ENCODE data around the gene TMEM131L.
"Not testable (repeated sequence)": the region's sequence is repeated elsewhere in the genome, so short reads cannot be mapped to it uniquely, and the experiment has no call there.

The TMEM131L gene

DNA sequence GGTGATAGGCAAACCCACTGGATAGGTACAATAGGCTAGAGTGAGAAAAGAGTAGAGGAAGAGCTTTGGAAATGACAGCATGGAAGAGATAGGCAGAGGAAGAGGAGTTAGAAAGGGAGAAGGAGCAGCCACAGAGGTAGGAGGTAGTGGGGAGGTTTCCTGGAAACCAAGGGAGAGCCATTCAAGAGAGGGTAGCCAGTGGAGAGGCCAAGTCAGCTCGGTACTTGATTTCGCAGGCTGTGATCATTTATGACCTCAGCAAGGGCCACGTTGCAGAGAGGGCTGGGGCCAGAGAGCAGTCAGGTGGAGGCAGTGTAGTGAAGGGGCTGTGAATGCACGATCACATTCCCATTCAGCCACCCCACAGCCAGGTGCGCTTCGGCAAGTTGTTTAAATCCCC, 76.0 kb downstream of the TMEM131L start:
- no peak for DNase-seq

DNA sequence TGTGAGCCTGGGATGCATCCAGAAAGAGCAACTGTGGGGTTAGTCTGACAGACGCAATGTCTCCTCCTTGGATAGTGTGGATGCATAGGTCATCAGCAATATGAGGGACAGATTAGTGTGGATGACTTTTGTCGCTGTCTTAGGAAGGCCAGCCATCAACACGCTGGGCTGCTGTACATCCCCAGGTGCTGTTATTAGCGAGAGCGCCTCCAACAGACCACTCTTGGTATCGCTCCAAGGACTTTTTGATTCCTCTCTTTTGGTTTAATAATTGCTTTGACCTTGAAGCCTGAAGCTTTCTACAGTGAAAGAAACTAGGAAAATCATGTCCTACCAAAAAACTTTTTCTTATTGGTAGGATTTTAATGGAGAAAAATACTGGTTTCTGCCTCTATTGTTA, 76.7 kb downstream of the TMEM131L start:
- no peak for DNase-seq

DNA sequence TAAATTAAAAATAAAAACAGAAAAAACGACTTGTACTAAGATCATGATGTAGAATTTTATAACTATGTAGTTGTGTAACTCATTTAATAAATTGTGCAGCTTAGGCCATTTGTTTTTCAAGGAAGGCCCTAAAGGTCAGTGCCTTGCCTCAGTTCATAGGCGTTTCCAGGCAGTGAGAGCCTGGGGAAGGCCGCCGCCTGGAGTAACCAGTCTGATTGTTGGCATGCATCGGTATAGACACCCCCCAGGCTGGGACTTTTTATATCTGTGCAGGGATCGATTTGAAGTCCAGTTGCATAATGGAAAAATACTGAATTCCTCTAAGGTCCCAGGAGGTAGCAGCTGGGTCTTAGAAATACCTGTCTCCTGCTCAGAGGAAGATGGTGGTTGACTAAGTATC, 77.2 kb downstream of the TMEM131L start:
- no peak for DNase-seq

DNA sequence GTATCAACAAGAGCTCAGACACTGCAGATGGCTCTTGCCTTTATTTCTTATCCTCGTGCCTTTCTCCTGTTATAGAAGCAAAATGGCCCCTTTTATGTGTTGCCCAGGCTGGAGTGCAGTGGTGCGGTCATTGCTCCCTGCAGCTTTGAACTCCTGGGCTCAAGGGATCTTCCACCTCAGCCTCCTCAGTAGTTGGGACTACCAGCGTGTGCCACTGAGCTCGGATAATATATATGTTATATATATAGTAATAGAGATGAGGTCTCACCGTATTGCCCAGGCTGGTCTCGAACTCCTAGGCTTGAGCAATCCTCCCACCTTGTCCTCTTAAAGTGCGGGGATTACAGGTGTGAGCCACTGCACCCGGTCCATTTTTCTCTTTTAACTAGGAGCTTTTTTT, 79.7 kb downstream of the TMEM131L start:
- no peak for DNase-seq

DNA sequence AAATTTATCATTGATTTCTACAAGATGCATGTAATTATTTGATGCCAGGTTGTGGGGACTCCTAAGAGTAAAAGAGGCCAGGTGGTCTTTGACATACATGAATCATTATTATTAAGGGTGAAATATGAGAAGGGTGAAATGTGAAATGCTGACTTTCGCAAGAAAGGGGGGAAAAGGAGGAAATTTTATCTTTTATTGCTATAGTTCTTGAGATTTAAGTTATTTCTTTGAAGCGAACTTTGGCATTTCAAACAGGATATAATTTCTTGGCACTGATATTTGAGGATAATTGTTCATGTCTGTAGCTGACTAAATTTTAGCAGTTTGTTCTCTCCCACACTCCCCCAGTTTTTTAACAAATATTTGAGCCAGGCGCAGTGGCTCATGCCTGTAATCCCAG, 80.1 kb downstream of the TMEM131L start:
- no peak for DNase-seq

DNA sequence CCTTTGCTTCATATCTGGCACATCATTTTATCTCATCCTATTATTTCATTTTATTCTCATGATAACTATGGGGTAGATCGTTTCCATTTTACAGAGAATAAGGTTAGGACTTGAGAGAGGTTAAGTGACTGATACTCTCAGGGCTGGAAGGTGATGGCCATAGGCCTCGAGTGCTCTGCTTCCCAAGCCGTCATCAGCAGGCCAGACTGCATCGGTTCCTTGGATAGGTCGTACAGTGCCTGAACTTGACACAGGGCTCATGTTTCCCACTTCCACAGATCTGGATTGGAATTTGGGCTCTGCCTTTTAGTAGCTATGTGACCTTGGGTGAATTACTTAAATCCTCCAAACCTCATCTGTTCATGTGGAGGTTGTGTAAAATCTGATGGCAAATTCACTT, 81.4 kb downstream of the TMEM131L start:
- DNase-seq = no peak

DNA sequence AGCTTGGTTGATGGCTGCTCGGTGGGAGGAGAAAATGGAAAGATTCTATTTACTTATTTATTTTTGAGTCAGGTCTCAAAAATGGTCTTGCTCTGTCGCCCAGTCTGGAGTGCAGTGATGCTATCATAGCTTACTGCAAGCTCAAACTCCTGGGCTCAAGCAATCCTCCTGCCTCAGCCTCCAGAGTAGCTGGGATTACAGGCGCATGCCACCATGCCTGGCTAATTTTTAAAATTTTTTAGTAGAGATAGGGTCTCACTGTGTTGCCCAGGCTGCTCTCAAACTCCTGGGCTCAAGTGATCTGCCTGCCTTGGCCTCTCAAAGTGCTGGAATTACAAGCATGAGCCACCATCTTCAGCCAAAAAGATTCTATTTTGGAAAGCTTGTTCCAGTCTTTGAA, 82.7 kb downstream of the TMEM131L start:
- DNase-seq = not testable (repeated sequence)

DNA sequence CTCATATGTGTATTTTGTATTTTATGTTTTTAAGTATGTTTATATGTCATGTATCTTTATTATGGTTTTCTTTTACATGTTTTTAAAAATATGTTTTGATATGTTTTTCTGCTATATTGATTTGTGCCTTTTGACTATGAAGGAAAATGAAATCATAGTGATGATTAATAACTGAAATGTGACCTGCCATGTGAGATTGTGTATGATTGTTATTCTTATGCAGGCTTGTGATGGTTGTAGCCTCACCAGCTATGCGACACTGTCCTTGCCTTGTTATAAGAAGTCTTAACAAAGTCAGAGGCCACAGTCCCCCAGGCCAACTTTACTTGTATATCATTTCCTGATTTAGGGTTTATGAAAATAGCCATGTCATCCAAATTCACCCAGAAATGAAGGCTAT, 83.2 kb downstream of the TMEM131L start:
- DNase-seq = no peak

DNA sequence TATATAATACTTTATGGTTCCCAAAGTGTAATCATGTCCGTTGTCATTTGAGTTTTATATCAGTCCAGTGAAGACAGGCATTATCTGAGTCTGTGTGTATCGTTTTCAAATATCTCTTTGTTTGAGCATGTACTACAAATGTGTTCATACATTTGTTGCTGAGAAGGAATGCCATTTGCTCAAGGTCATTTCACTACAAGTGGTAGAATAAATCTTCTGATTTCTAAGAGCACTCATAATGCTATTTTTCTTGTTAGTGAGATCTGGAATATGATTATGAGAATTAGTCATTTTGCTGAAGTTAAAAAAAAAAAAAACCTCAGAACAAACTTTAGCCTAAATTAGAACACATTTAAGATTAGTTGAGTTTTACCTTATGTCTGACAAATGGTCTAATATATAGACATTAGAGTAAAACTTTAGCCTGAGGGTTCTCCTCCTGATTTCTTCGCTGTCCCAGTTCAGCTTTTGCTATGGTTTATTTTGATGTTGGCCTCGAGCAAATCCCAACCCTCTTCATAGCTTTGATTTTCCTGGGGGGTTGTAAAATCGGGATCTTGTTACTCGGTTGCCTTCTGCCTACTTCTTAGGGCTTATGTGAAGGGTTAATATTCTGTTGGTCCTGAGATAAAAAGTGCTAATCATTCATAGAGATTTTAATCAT, 87.1 kb downstream of the TMEM131L start:
- DNase-seq = no peak

DNA sequence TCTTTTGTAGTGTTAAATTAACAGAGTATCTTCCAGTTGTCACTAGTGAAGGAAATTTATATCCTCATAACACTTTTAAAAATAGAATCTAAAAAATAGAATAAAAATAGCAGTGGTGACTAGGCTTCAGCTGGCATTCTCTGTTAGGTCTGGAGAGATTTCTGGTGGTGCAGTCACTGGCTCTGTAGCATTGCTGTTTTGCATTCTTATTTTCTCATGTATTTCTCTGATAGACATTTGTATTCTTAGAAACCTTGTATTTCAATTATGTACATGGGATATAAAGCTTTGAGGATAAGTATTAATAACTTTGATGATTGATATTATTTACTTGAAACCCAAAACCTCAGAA, 87.6 kb downstream of the TMEM131L start:
- no peak for DNase-seq

DNA sequence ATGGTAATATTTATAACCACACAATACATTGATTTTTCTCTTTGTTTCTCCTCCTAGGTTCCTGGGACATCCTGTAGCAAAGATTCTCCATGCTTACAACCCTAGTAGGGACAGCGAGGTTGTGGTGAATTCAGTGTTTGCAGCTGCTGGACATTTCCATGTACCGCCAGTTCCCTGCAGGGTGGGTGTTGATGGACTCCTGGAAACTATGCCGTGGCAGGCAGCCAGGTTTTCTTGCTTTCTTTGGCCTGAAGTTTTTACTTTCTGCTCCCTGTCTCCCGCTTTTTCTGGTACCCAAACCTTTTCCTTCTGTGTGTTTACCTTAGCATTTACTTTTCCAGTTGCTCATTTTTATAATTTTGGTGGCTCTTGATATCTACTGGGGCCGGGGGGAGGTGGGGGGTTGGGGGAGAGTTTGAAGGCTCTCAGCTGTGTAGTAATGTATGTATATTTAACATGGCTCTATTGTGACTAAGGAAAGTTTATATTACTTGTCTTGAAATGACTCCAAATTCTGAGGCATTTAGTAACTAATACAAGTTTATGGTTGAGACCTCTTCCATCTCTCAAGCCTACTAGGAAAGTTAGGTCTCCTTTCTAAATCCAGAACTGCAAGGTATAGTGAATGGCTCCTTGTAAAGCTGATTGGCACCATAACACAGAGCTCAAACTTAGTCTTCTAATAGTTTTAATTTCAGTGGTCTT, 89.7 kb downstream of the TMEM131L start:
- no peak for DNase-seq

DNA sequence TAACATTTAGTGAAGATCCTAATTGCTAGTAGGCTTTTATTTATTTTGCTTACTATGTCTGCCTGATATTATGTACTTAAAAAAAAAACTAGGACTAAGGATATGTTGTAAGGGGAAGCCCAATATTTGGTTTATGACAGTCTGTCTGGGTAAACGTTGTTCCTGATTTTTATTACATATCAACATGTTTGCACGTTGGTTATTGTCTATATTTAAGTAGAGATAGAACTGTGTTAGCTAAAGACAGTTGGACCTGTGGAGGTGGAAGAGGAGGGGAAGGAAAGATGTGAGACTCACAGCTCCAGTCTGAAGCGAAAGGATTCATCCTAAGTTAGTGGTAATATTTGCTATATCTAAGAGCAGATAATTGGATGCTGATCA, 90.3 kb downstream of the TMEM131L start:
- DNase-seq = no peak

DNA sequence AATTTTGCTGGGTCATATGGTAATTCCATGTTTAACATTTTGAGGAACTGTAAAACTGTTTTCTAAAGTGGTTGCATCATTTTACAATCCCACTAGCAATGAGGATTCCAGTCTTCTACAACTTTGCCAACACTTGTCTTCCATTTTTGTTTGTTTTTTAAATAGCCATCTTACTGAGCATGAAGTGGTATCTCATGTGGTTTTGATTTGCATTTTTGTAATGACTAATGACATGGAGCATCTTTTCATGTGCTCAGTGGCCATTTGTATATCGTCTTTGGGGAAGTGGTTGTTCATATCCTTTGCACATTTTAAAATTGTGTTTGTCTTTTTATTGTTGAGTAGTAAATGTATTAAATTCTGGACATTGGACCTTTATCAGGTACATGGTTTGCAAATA, 94.7 kb downstream of the TMEM131L start:
- DNase-seq = no peak

DNA sequence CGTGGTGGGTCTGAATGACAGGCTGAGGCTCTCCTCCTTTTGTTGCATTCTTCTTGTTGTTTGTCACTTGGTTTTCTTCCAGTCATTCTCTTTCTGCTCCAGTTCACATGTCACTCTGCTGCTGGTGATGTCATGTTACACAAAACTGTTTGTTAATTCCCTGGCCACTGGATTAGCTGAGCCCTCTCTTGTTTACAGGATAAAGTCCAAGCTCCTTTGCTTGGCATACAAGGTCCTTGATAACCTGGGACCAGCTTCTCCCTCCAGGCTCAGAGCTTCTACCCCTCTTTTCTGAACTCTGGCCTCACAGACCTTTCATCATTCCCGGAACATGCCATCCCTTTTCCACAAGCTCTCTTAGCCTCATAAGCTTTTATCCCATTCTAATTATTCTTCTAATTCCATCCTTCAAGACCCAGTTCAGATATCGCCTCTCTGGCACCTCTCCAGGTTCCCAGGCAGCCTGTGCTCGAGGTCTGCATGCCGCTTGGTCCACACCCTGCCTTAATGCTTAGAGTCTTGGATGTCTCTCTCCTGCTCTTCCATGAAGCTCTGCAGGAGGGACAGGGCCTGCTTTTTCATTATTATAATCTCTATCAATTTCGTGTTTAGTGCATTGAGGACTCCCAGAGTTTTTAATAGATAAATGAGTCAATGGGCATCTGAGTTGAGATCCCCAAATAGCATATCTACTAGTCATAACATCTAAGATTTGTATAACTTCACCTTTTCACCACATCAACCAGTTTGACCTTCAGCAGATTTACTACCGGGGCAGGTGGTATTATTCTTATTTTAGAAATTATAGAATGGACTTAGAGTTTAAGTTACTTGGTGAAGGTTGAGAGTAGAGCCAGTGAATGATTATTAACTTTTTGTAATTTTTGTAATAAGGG, 98.7 kb downstream of the TMEM131L start:
- DNase-seq = peak in 4 of 14 donors; percentile 14 to 36 (median 26)

DNA sequence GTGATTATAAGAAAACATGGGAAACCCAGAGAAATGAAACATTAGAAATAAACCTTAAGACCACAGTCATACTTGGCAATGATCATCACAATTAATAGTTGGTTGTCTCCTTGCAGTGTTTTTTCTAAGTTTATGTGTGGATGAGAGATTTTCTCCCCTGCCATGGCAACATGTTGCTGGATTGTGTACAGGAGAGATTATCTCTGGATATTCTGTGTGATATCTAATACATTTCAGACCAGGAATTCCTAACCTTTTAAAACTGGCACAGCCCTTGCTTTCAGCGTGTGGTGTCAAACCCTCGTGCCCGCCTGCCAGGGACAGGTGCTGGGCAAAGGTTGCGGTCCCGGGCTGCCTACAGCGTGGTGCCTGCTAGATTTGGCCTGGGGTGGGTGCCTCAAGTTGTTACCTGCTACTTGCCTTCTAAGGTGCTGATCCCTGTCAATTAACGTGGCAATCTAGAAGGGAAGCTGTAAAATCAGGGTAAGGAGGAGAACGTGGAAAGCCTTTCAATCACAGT, 100.5 kb downstream of the TMEM131L start:
- DNase-seq = no peak

DNA sequence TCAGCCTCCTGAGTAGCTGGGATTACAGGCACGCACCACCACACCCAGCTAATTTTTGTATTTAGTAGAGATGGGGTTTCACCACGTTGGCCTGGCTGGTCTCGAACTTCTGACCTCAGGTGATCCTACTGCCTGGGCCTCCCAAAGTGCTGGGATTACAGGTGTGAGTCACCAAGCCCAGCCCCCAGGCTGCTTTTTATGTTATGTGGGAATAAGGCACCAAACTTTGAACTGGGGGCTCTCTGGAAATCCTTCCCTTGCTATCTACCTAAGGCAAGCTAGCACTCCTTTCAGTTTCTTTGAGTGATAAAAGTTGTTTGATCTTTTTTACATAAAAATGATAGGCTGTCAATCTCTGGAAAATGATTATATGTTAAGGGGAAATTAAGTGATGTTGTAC, 101.5 kb downstream of the TMEM131L start:
- DNase-seq = not testable (repeated sequence)

DNA sequence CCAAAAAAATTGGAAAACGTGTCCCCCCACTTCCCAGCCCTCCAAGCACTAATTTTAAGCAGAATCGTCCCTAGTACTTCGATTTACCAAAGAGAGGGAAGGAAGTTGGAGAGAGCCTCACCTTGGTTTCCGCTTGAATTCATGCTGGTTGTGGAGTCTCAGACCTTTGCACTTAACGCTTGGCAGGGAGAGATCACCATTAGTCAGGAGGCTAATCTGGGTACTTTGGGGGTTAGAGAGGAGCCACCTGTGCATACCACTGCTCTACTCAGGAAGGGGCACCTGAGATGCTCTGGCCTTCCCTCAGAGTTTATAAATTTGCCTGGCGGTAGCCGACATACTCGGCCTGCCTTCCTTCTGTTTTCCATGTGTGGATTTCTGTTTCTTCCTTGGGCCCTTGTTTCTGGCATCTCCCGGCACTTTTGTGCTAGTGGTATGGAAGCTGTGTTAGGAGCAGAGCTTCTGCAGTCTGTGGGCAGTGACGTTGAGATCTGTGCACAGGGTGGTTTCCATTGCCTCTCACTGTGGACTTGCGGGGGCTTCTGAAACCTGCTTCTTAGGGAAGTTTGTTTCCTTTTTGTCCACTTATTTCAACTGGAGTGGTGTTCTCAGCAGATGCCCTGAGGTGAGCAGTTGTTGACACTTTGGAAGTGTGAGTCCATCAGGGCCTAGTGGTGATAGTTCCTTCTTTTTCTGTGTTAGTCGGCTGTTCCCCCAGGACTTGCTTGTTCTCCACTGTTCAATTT, 104.2 kb downstream of the TMEM131L start:
- DNase-seq = no peak

DNA sequence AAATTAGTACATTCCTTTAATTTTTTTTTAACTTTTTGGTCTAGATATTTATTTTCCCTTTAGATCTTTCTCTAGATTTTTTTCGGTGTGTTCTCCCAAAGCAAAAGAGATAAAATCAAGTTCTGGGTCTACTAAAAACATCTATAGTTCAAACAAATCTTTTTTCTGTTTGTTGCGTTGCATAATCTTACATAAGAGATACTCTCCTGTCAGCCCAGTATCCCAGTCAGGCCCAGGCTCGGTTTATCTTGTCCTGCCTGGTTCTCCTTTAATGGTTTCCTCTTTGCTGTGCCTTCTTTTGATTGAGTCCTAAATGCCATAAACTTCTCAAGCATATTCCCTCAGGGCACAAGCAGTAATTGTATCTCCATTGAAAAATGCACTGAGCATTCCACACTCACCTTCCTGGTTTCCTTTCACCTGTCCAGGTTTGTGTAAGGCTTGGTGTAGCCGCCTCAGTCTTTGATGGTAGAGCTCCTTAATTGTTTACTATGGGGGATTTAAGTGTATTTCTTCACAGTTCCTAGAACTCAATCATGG, 104.9 kb downstream of the TMEM131L start:
- no peak for DNase-seq

DNA sequence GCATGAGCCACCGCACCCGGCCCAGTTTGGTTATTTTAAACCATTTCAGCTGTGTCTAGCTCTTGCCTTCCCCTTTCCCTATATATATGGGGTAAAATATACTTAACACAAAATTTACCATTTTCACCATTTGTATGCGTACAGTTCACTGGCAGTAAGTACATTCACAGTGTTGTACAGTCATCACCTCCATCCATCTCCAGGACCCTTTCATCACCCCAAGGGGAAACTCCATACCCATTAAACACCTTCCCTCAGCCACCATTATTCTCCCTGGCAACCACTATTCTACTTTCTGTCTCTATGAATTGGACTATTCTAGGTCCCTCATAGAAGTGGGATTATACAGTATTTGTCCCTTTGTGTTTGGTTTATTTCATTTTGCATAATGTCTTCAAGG, 106.4 kb downstream of the TMEM131L start:
- no peak for DNase-seq

DNA sequence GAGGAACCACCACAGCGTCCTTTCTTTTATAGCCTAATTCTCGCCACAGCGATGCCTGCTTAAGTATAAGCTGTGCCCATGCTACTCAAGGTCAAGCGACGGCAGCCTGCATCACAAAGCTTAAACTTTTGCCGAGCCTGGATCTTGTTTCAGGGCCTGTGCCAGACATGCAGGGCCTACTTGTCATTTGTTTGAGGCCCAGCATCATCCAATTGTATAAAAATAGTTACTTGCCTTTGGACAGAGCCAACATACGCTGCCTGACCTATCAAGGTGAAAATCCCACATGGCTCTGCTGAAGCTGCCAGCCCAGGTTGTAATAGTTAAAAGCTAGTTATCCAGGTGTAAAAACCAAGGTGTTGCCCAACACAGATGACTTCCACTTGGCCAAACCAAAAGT, 107.1 kb downstream of the TMEM131L start:
- DNase-seq = no peak

DNA sequence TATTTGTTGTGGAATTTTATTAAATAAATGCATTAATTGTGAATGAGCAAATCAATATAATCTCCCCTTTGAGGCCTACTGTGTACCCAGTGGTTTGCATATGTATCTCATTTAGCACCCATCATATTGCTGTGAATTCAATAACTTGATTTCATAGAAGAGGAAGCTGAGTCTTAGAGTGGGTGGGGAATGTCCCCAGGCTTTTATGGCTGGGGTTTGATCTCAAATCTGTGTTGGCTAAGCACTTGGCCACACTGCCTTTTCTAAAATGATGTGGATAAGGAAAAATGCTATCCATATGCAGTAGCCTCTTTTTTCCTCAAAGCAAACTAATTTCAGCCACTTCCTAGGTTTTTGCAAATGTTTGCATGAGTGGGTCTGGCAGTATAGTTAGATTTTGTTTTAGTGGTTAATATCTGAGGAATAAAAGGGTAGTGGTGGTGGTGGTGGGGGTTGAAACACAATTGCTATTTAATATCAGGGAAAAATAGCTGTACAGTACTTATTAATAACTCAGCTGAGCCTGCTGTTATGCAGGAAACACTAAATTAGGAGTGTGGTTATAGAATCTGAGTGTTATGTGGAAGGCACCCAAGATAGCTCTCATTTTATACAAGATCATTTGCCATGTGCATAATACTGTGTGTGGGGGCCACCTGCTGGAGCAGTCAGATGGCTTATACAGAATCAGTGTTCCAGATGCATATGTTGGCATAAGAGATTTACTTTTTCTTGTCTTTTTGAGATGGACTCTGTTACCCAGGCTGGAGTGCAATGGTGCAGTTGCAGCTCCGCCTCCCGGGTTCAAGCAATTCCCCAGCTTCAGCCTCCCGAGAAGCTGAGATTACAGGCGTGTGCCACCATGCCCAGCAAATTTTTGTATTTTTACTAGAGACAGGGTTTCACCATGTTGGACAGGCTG, 108.0 kb downstream of the TMEM131L start:
- DNase-seq = peak in 9 of 14 donors; percentile 7 to 61 (median 20)
